HFF-Myc (cell line): ENCODE results near the gene VBP1.

Experiments
- DNase-seq: peaks from one replicate; pipeline ENCODE4 v3.0.0-alpha.2; 2011; ENCODE audit warnings: low read depth; ENCODE audit errors: extremely low read depth
- H3K4me3 ChIP-seq: replicated peaks from 2 replicates; pipeline ENCODE4 v1.5.1; 2011; ENCODE audit warnings: low read depth, mild to moderate bottlenecking, control low read depth, low read length
- CTCF ChIP-seq: IDR thresholded peaks from 2 replicates; pipeline ENCODE4 v1.5.1; 2012; ENCODE audit warnings: mild to moderate bottlenecking, low read depth, low read length, control low read depth; ENCODE audit errors: missing control alignments

The VBP1 gene

GRCh38 chrX:155216179-155216939 is at the start of gene VBP1:
Gene VBP1, plus strand, starts transcription at chrX:155216460. Its CDS starts 23 bp downstream, at chrX:155216483.
- DNase-seq = peak; percentile 75
- H3K4me3 ChIP-seq = peak within 1 kb of the TSS; percentile 66
- TF ChIP-seq CTCF = peak; percentile 15

GRCh38 chrX:155169881-155170280 is 46.4 kb upstream of the VBP1 start:
- DNase-seq = no peak
- no peak overlapping the region for H3K4me3 ChIP-seq
- no peak for TF ChIP-seq CTCF

- TF ChIP-seq CTCF = no peak
- DNase-seq = no peak
- no peak overlapping the region for H3K4me3 ChIP-seq
Observed at GRCh38 chrX:155179346-155179997, 36.8 kb upstream of the VBP1 start.

- no peak for DNase-seq
- no peak overlapping the region for H3K4me3 ChIP-seq
- no peak for TF ChIP-seq CTCF
Observed at GRCh38 chrX:155188786-155189185, 27.5 kb upstream of the VBP1 start.

GRCh38 chrX:155211208-155211607 is 5.1 kb upstream of the VBP1 start:
- no peak for DNase-seq
- no peak overlapping the region for H3K4me3 ChIP-seq
- TF ChIP-seq CTCF = no peak

- no peak overlapping the region for H3K4me3 ChIP-seq
- no peak for TF ChIP-seq CTCF
- DNase-seq = no peak
Observed at GRCh38 chrX:155213731-155214130, 2.5 kb upstream of the VBP1 start.
